NCI-H748 treated with DMSO at 0.1 percent for 48 hours (cell line): ENCODE results near the gene SDHAF1.

ENCODE experiments used
- DNase-seq: peaks from one replicate; lab custom pipeline; 2025; lab: John Stamatoyannopoulos, UW

Gene SDHAF1

GRCh38 chr19:35986664-35987570 is 8.1 kb upstream of the SDHAF1 start:
- DNase-seq = peak; percentile 64

- DNase-seq = no peak
Observed at GRCh38 chr19:35987571-35987896, 7.5 kb upstream of the SDHAF1 start.

- no peak for DNase-seq
Observed at GRCh38 chr19:35988824-35989223, 6.2 kb upstream of the SDHAF1 start.

DNA sequence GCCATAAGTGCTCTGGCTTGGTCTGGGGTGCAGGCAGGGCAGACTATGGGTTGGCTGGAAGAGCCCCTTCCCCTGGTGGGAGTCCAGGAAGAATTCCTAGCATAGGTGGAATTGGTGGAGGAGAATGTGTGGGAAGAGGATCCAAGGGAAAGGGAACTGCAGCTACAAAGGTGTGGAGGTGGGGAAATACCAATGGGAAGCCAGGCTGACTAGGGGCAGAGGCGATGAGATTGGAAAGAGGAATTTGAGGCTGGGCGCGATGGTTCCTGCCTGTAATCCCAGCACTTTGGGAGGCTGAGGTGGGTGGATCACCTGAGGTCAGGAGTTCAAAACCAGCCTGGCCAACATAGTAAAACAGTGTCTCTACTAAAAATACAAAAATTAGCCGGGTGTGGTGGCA is 4.8 kb upstream of the SDHAF1 start:
- DNase-seq = no peak

GRCh38 chr19:35990771-35991730 is 3.9 kb upstream of the SDHAF1 start:
- no peak for DNase-seq

DNA sequence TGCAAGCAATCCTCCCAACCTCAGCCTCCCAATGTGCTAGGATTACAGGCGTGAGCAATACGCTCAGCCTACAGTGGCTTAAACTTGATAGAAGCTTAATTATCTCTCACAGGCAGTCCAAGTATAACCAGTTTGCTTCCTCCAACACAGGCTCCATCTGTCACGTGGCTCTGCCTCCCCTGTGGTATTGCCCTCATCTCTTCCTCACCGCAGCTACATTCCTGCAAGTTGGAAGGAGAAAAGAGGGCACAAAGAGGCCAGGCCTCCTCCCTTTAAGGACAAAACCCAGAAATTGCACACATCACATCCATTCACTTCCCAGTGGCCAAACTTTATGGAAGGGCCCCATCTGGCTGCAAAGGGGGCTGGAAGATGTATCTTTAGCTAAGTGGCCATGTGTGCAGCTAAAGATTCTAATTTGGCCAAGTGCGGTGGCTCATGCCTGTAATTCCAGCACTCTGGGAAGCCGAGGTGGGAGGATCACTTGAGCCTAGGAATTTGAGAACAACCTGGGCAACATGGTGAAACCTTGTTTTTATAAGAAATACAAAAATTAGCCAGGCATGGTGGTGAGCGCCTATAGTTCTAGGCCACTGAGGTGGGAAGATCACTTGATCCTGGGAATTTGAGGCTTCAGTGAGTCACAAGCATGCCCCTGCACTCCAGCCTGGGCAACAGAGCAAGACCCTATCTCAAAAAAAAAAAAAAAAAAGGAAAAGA is 3.1 kb upstream of the SDHAF1 start:
- DNase-seq = no peak

GRCh38 chr19:35992907-35993765 is 1.9 kb upstream of the SDHAF1 start:
- DNase-seq = no peak

DNA sequence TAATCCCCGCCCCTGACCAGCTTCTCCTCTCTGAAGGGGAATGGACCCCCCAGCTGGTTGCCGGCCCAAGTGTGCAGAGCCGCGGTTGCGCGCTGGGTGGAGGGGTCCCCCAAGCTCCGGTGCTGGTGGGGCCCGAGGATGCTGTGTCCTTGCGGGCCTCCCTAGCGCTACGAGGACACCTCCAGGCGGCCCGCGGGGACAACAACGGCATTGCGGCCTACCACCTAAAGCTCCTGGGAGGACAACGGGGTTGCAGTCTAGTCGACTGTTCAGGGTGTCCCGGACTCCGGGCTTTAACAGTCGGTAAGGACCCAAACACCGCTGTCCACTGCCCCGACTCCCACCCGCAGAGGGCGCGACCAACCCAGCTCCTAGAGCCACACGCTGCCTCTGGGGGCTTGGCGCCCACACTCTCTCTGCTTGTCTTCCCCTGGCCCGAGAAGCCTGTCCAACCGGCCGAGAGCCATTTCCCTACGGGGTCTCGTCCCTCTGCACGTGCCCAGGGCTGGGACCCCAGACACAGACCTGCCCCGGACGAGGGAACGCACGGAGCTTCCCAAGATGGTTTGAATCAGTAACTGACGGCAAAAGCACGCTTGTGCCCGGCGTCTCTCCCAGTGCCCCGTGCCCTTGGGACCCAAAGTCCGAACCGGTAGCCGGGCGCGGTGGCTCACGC is 927 bp upstream of the SDHAF1 start:
- no peak for DNase-seq

GRCh38 chr19:35996777-35997176 is 1.8 kb downstream of the SDHAF1 start:
- DNase-seq = no peak

DNA sequence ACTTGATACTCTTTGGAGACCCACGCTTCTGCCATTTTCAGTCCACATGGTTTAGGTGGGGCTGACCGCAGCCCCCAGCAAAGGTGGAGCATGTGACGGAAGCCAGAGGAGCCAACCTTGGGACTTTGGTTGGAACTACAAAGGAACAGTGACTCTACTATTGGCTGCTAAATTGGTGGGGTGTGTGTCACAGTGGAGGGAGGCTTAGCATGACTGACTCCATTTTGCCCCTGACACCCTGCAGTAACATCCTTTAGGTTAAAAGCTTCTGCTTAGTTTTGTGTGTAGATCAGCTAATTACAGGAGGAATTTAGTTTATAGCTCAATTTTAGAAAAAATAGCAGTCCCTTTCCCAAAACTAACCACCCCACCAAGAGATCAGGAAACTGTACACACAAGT is 6.6 kb downstream of the SDHAF1 start:
- no peak for DNase-seq

- no peak for DNase-seq
Observed at GRCh38 chr19:36003284-36003683, 8.3 kb downstream of the SDHAF1 start.

GRCh38 chr19:36006955-36007354 is 12.0 kb downstream of the SDHAF1 start:
- DNase-seq = no peak

DNA sequence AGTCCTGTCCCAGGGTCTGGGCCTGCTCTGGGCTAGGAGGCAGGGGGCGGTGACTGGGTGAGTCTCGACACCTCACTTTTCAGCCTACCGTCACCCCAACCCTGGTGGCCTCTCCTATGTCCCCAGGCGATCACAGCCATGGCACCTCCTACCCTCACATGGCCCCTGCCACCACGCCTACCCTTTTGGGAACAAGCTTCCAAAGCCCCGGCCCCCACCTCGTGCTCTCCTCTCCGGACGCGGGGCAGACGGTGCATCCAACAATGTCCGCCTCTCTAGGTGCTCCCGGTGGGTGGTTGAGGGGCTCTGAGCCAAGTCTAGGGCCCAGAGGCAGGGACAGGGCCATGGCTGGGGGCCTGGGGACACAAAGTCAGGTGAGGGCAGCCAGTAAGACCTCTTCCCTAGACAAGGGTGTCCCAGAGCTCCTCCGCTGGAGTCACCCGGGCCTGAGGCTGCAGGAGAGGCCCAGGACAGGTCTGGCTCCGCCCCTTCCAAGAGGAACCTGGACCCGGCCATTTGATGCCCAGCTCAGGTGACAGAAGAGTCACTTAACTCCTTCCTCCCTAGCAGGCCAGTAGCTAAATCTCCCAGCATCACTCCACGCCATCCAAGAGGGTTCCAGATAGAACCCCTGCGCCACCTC is 13.5 kb downstream of the SDHAF1 start, which contains the start of gene SYNE4:
TSS of gene SYNE4 (minus strand) at position 478 of the 643 bp plus-strand sequence. CDS start at position 346, 132 bp downstream.
- DNase-seq = no peak

DNA sequence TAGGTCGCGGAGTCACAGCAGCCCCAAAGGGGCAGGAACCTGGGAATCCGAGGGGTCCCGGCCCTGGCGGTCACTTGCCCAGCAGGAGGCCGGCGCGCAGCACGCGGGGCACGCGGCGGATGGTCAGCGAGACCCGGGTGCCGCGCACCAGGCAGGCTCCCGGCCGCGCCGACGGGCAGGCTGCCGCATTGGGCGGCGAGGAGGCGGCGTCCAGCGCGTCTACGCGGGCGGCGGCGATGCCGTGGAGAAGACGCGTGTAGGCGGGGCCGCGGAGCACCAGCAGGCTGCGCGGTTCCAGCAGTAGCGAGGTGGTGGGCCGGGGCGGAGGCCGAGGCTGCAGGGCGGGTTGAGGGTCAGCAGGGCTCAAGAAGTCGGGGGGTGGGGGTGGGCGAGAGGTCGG is 14.2 kb downstream of the SDHAF1 start:
- DNase-seq = peak; percentile 25

DNA sequence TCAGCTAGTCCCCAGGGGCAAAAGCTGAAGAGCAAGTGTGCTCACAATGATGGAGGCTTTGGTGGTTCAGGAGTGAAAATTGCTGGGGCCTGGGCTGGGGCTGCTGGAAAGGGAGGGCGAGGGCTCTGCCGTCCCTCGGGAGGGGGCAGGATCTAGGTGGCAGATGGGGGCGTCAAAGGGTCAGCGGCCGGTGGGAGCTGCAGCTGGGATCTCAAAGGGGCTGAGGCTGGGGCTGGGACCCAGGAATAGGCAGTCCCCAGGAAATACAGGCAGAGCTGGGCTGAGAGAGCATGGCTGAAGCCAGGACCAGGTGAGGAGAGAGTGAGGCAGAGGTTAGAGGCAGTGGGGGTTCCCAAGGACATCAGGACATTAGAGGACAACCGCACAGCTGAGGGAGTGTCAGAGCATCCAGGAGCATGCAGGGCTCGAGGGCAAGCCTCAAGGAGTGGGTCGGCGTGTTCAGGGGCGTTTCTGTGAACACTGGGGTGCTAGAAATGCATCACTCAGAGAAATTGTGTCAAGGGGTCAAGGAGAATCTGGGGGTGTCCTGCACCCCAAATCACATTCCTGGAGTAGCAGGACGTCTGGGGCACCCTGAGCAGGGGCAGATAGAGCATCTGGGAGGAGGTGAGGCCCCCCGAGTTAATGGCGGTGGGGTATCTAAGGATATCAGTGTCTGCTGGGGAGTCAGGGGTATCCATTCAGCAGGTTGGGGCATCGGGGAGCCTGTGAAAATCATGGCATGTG is 14.8 kb downstream of the SDHAF1 start:
- no peak for DNase-seq

- no peak for DNase-seq
Observed at GRCh38 chr19:36010402-36010801, 15.4 kb downstream of the SDHAF1 start.

GRCh38 chr19:36013280-36014011 is 18.5 kb downstream of the SDHAF1 start:
- DNase-seq = no peak
